Measurements from ENCODE around the gene CTNNA1.
A peak's percentile ranks its signal among the peaks of the same experiment; 100 is the strongest.
"Not testable (repeated sequence)": the region's sequence is repeated elsewhere in the genome, so short reads cannot be mapped to it uniquely, and the experiment has no call there.

CTNNA1 gene

GRCh38 chr5:138819081-138819480, 65.9 kb downstream of the CTNNA1 start:
- peak; percentile 28 for DNase-seq

DNA sequence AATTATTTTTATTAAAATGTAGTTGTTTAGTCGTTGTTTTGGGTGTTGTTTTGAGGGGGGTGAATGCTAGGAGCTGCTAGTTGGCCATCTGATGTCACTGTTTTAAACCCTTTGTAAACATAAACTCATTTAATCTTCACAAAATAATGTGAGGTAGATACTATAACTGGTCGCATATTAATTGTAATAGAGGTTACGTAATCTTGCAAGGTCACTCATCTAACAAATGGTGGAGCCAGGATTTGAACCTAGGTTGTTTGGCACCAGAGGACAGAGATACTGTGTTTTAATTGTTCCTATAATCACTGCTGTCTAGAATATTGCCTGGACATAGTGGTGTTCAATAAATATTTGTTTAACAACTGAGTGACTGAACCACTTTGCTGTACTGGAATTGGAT, 67.5 kb downstream of the CTNNA1 start:
- DNase-seq: no peak

DNA sequence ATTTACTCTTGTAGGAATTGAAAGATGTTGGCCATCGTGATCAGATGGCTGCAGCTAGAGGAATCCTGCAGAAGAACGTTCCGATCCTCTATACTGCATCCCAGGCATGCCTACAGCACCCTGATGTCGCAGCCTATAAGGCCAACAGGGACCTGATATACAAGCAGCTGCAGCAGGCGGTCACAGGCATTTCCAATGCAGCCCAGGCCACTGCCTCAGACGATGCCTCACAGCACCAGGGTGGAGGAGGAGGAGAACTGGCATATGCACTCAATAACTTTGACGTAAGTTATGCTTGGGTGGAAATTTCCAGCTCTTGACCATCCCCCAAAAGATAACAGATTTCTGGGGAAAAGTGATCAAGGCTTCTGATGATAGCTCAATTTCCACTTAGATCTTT, 71.3 kb downstream of the CTNNA1 start:
- no peak for DNase-seq

DNA sequence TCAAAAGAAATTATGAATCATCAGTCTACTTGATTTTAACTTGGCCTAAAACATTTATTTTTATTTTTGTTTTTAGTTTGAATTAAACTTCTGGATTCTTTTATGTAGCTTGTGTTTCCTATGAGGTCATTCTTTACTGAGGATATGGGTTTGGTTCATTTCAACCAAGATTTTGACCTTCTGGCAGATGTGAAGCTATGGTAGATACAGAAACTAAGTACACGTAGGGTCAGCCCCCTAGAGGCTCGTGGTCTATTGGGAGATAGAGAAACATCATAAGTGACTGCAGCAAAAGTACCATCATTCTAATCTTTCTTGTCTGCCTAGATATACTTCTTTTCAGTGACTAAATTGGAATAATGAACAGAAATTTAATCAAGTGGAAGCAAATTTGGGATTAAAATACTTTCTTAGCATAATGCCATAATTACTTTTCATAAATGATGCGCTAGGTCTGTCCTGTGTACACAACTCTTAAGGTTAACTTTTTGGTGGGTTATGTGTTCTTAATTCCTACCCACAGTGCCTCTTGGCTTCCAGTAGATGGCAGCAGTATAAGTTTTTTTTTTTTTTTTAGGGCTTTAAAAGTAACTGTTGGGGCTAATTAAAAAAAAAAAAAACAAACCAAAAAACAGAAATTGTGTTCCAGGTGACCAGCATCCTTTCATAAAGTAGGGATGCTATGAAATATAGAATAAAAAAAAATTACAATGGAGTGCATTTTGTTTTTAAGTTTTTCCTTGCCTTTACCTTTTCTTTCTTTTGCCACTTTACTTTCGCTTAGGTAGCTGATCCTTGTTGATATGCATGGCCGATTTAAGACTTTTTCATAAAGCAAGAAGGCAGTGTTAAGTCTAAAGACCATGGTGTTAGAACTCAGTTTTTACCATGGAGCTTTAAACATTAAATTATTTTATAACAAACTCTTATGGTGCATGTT, 72.0 kb downstream of the CTNNA1 start:
- DNase-seq: no peak

- no peak for DNase-seq
These were observed 75.3 kb downstream of the CTNNA1 start for GRCh38 chr5:138828556-138828955.

DNA sequence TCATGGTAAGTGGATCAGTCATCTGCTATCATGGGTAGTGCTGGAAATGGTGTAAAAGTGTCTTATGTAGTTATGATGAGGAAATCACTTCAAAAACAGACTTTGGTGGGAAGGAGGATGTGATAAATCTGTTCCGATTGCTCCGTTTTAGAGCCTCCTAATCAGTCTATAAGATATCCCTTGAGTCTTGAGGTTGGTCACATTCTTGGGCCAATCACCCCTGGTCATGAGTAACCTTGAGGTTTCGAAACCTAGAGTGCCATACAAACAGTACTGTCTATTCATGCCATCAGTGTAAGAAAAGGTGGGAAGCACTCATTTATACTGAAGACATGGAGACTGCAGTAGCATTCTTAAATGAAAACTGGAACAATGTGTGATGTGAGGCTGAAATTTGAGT, 76.1 kb downstream of the CTNNA1 start:
- no peak for DNase-seq

DNA sequence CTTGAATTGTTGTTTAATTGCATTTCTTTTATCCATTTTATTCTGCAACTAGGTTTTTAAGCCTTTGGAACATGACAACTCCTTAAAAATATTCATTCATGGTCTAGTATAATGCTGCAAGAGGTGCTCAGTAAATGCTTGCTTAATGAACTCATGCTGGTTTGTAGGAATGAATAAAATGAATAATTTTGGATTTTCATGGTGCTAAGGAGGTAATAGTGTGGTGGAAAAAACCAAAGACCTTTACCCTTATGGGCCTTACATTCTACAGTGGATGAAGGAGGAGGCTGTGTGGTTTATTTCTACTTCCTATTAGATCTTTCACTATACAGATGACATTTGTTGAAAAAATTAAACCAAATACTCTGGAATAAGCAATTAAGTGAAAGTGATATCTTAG, 78.5 kb downstream of the CTNNA1 start:
- DNase-seq: no peak

- DNase-seq: no peak
These were observed 79.0 kb downstream of the CTNNA1 start for GRCh38 chr5:138832218-138832617.

DNA sequence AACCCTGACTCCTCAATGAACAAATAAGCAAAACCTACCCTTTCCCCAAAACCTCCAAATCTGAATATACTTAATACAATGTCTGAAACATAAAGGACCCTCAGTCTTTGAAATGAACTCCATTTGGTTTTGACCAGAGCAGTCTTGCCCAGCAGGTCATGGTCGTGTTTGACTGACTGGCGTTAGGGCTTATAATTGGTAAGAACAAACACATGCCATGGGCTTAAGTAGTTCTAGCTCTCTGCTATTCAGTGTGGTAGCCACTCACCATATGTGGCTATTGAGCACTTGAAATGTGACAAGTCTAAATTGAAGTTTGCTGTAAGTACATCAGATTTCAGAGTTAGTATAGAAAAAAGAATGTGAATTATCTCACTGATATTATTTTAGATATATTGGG, 79.9 kb downstream of the CTNNA1 start:
- no peak for DNase-seq

DNA sequence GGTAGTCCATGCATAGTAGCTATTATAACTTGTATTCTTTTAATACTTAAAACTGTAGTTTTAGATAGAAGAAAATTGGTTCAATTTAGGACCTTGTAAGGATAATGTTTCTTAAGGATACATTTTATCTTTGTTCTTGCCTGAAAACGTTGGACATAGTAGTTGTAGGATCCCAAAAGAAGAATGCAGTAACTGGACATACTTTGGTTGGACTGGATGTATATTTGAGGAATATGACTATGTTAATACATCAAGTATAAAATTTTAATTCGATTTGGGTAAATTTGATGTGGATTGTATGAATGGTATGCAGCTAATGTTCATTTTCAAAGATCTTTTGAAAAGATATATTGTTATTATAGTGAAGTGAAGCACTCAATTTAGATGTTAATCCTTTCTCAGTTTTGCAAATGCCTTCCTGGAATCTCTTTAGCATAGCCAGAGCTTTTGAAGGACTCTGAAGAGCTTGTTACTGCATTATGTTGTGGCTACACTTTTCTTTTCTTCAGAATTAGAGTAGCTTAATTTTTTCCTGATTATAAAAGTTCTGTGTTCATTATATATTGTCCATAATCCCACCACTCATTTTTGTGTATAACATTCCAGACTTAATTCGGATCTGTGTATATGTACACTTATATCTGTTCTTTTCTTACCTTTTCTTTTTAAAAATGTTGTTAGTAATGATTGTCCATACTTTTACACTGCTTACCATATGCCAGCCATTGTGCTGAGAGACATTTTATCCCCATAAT, 80.7 kb downstream of the CTNNA1 start:
- no peak for DNase-seq

- DNase-seq: not testable (repeated sequence)
These were observed 81.6 kb downstream of the CTNNA1 start for GRCh38 chr5:138834853-138835252.

GRCh38 chr5:138837160-138837559, 83.9 kb downstream of the CTNNA1 start:
- no peak for DNase-seq

GRCh38 chr5:138840103-138840502, 86.9 kb downstream of the CTNNA1 start:
- DNase-seq: no peak

GRCh38 chr5:138841531-138841930, 88.3 kb downstream of the CTNNA1 start:
- no peak for DNase-seq

GRCh38 chr5:138843316-138844124, 90.3 kb downstream of the CTNNA1 start:
- DNase-seq: no peak

GRCh38 chr5:138844125-138844461, 90.9 kb downstream of the CTNNA1 start:
- no peak for DNase-seq

GRCh38 chr5:138844812-138845513, 91.7 kb downstream of the CTNNA1 start:
- DNase-seq: no peak

DNA sequence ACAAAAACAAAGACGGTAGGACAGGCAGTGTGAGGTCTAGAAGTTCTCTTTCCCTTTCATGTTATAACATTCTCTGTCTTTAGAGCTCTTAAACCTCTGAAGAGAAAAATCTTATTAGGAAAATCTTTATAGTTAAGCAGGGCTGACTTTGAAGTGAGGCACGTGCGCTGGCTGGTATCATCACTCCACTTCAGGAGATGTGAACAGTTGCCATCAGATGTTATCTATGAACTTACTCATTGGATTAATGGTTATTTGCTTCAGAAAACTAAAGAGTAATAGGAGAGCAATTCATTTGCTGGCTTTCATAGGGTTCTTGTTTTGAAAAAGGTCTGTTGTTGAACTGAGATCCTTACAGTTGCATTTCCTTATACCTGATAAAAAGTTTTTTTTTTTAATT, 96.2 kb downstream of the CTNNA1 start:
- DNase-seq: no peak

- no peak for DNase-seq
These were observed 96.7 kb downstream of the CTNNA1 start for GRCh38 chr5:138849882-138850281.

DNA sequence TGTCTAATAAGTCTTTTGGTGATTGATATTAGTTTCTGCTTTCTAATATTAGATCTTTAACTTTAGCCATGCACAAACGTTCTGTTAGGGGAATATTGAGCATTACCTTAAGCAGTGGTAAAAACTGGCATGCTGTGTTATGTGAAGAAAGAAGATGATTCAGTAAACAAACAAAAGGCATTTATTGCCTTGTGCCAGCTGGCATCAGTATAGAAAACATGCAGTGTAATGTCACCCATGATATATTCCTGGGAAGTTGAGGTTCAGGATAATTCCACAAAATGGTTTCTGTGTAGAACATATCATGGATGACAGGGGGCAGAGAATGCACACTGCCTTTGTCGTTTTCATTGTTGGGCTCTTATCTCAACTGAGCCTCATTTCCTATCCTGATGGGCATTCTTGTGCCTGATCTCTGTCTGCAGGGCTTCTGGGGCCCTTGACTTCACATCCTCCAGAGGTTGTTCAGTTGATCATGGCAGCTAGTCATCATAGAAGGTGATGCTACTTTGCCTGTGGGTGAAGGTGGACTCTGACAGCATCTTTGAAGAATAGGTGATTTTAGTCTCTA, 97.7 kb downstream of the CTNNA1 start:
- DNase-seq: no peak

- DNase-seq: no peak
These were observed 99.9 kb downstream of the CTNNA1 start for GRCh38 chr5:138853132-138853531.

DNA sequence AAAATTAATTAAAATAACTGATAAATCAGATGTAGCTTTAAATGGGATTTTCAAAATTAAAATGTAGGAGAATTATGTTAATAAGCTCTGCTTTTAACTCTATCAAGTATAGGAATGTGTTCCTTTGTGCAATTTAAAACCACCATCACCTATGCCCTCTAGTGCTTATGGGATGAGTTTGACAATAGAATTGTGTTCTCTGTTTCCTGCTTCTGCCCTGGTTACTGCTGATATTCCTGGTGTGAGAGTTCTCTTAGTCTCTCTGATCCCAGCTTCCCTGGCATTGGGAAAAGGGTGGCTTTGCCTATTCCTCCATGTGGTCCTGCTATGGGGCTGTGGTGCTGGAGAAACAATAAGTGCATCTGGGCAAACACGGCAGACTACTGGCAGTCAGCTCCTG, 113.8 kb downstream of the CTNNA1 start:
- no peak for DNase-seq

Data from SHP77 treated with DMSO at 0.1 percent for 48 hours (cell line).